GM19351 (cell line): Measurements from ENCODE around the gene OTUB1.
"Not testable (repeated sequence)": the region's sequence is repeated elsewhere in the genome, so short reads cannot be mapped to it uniquely, and the experiment has no call there.

Experiments
- ATAC-seq: cut with Tn5 transposase; IDR thresholded peaks from one replicate; pipeline ENCODE4 v1.9.1; 2021; ENCODE audit warnings: mild to moderate bottlenecking, moderate library complexity; ENCODE audit not compliant: unreplicated experiment

The OTUB1 gene

DNA sequence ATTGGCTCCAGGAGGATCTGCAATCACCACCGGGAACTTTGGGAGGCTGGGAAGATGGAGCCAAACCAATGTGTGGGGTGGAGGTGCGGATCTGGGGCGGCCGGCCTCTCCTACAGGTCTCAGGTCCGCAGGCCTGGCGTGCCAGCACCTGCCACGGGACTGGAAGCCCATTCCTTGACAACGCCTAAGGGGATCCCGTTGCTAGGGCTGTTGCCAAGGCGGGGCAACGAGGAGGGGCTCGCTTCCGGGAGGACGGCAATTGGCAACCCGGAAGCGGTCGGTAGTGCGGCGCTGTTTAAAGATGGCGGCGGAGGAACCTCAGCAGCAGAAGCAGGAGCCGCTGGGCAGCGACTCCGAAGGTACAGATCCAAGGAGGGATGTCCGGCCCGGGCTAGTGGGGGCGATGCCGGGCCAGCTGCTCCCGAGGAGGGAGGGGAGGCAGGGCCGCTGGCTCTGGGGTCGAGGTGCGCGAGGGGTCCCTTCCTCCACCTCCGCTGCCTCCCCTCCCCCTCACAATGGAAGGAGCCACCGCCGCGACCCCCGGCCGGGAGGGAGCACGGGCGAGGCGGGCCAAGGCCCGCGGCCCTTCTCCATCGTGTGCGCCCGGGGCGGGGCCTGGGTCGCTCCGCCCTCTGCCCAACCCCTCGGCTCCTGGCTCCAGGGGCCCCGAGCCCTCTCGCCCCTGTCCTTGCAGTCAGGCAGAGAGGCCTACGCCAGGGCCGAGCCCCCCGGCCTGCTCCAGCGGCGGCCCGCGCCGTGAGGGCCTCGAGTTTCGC, at the start of gene OTUB1:
Gene OTUB1 (plus strand): TSS at position 283 of the 776 bp plus-strand sequence. CDS start 19 bp downstream, at position 302.
- ATAC-seq: peak; percentile 90

DNA sequence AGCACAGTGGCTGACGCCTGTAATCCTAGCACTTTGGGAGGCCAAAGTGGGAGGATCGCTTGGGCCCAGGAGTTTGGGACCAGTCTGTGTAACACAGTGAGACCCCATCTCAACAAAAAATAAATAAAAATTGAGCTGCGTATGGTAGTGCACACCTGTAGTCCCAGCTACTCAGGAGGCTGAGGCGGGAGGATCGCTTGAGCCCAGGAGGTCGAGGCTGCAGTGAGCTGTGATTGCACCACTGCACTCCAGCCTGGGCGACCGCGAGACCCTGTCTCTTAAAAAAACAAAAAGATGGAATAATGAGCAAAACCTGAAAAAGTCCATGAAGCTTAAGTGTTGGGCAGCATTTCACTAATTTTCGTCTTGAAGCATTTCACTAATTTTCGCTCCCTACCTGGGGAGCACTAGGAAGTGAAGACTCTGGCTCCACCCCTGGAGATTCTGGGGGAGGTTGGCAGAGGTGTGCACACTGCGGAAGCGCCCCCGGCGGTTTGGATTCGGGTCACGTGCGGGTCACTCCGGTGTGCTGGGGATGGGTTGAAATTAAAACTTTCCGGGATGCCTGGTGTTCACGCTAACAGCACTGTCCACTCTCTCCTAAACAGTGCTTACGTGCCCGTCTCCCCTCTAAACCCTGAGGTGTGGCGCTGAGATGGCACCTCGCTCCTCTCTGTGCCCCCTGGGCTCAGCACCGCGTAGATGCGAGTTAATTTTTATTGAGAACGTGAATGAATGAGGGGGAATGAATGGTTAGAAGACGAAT, 48.3 kb upstream of the OTUB1 start:
- ATAC-seq: no peak

GRCh38 chr11:63938479-63939396, 47.5 kb upstream of the OTUB1 start, which contains the start of gene NAA40:
NAA40 (plus strand) TSS chr11:63939002; CDS start chr11:63939097, 95 bp downstream.
- peak; percentile 82 for ATAC-seq

- ATAC-seq: no peak
Measured at GRCh38 chr11:63939397-63939891, 46.8 kb upstream of the OTUB1 start.

GRCh38 chr11:63940786-63941185, 45.5 kb upstream of the OTUB1 start:
- ATAC-seq: no peak

- ATAC-seq: no peak
Measured at GRCh38 chr11:63941901-63942300, 44.3 kb upstream of the OTUB1 start.

GRCh38 chr11:63942803-63943202, 43.4 kb upstream of the OTUB1 start:
- ATAC-seq: no peak

DNA sequence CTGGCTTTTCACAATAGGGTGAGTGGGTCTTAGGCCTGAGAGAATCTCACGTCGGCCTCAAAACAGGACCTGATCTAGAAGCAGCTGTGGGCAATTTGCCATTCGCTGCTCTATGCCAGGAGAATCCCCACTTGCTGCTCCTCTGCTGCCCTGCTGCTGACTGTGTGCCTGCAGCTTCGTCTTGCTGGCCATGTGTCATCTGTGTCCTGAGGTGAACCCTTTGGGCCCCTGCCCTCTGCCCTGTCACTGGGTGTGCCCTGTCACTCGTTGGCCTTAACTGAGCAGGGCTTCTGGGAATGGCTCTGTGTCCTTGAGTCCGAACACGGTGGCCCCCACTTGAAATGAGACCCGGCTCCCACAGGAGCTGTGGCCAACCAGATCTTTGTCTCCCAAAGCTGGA, 41.3 kb upstream of the OTUB1 start:
- ATAC-seq: no peak

DNA sequence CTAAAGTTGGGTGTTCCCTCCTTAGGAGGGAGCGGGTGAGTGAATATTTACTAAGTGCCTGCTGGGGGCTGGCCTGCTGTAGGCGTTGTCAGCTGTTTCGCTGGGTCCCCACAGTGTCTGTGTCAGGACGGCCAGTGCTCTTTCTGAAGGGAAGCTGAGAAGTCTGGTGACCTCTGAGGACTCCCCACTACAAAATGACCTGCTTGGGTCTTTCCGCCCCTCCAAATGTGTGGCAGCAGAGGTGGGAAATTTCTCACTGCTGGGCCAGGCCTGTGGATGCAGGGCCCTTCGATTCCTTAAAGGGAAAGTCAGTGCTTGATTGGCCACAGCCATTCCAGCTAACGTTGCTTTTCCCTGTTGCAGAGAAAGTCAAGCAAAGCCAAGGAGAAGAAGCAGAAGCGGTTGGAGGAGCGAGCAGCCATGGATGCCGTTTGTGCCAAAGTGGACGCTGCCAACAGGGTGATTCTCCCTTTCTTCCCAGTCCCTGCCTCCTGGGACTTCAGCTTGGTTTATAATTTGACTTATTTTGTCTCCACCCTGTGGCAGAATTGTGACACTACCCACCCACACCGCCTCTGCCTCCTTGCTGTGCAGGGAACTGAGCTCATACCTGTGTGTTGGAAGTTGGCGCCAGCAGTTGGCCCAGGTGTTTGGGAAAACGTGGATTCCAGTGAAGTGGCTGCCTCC, 40.6 kb upstream of the OTUB1 start:
- no peak for ATAC-seq

DNA sequence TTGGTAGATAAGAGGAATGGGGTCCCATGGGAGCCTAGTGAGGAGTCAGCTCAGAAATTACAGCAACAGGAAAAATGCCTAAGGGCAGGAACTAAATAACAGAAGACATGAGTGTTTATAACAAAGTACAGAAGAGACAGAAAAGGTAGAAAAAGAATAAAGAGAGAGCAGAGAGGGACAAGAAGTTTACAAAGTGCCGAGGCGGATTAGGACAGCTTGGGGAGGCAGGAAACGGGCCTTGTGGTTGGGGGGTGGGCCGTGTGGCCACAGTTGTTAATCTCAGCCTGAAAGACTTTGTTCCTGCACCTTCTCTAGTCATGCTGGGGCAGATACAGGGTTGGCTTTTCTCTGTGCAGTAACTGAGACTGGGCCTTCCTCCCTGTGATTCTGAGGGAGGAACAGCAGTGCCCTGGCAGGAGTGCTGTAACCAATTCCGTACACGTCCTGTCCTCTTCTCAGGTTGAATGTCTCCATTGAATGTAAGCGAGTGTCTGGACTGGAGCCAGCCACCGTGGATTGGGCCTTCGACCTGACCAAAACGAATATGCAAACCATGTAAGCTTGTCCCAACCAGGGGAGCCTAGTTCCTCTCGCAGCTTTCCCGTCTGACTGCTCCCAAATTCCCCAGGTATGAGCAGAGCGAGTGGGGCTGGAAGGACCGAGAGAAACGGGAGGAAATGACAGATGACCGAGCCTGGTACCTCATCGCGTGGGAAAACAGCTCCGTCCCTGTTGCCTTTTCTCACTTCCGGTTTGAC, 34.3 kb upstream of the OTUB1 start:
- ATAC-seq: no peak

DNA sequence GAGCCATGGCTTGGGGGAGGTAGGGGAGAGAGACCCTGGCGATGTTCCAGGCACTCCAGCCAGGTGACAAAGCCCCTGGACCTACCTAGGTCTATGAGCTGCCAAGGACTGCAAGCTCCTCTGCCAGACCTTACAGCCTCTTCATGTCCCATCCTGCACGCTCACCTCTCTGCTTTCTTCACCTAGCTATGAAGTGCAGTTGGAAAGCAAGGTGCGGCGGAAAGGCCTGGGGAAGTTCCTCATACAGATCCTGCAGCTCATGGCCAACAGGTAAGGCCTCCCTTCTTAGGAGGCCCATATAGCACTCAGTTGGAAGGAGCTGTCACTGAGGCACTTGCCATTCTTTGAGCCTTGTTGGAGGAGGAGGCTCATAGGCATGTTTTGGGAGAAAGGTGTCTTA, 33.7 kb upstream of the OTUB1 start:
- no peak for ATAC-seq

DNA sequence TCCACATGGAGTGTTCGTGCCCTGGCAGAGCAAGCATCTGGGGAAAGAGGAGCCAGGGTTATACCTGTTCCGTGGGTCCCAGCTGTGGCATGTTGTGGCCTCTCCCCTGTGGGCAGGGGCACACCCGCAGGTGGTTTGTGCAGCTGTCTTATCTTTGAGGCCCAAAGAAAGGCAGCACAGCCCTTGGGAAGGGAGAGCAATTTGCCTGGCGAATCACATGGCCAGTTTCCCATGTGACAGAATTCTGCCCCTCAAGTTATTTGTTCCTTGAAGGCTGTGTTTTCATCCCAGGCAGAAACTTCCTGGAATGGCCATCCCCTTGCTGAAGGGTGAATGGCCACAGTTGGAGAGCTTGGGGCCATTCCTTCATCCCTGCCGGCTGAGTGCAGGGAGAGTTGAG, 28.2 kb upstream of the OTUB1 start:
- no peak for ATAC-seq

DNA sequence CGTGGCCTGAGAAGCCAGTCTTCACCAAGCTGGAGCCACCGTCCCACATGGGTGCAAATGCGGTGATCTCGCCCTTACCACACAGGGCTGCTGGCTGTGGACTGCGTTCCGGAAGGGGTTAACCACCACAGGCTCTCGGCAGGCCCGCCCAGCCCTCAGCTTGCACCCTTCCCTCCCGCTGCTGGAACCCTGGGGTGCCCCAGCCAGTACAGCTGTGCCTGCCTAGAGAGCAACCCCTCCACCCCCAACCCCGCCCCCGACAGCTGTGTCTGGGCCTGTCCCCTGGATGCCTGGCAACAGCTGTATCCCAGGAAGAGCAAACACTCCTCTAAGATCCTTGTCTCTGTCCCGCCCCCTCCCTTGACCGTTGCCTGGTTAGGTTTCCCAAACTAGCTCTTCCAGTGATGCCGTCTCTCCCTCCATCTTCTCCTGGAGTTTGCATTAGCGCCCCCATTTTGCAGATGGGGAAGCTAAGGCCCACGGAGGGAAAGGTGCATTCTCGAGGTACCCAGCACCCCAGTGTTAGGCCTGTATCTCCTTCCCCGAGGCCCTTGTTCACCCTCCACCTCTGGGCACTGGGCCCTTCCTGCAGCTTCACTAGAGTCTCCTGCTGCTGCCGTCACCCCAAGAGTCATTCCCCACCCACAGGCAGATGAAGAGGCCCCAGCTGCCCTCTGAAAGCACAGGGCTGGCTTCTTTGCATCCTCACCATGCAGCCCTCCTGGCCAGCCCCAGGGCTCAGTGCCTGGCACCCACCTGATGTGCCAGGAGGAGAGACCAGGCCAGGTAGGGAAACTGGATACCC, 24.4 kb upstream of the OTUB1 start:
- peak; percentile 77 for ATAC-seq

- not testable (repeated sequence) for ATAC-seq
Measured at GRCh38 chr11:63963895-63964294, 22.3 kb upstream of the OTUB1 start.

DNA sequence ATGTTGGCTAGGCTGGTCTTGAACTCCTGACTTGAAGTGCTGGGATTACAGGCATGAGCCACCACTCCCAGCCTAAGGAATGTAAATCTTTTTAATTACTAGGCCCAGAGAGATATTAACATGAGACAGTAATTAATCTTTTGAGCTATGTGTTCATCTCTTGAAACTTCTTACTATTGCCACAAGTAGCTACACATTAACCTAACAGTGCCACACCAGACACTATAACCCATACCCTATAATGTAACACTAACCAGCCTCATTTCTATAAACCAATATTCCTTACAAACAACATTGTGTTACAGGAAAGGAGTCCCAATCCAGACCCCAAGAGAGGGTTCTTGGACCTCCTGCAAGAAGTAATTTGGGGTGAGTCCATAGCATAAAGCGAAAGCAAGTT, 19.8 kb upstream of the OTUB1 start:
- ATAC-seq: no peak

DNA sequence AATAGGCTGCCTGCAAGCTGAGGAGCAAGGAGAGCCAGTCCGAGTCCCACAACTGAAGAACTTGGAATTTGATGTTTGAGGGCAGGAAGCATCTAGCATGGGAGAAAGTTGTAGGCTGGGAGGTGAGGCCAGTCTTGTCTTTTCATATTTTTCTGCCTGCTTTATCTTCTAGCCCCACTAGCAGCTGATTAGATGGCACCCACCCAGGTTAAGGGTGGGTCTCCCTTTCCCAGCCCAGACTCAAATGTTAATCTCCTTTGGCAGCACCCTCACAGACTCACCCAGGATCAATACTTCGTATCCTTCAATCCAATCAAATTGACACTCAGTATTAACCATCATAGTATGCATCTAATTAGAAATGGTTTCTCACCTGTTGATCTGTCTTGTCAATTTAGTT, 16.8 kb upstream of the OTUB1 start:
- no peak for ATAC-seq

DNA sequence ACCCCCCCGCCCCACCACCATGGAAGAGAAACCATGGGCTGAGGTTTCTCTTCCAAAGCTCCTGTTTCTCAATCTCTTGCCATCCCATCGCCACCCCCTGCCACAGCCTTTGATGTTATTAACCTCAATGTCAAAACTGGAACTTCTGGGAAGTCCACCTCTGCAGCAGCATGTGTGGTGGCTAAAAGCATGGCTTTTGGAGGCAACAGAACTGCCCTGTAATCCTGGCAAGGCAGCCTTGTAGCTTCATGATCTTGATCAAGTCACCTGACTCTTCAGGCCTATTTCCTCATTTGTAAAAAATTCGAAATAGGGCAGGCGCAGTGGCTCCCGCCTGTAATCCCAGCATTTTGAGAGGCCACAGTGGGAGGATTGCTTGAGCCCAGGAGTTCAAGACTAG, 15.3 kb upstream of the OTUB1 start:
- ATAC-seq: no peak

- not testable (repeated sequence) for ATAC-seq
Measured at GRCh38 chr11:63973912-63974258, 12.4 kb upstream of the OTUB1 start.
